ENCODE results near the gene CSKMT. TPM values are rescaled to one million over a fixed set of nuclear protein-coding genes. Genes with fewer than 3 reads are reported as not detected.
A peak's percentile ranks its signal among the peaks of the same experiment; 100 is the strongest.

Gene CSKMT
- total RNA-seq, 4 donors from 2014 or later: 0.83 to 13.5 (median 5.7) TPM

GRCh38 chr11:62705413-62705812 is 40.3 kb downstream of the CSKMT start:
- peak overlapping the region in 1 of 3 donors; percentile 64 for H3K4me3 ChIP-seq (replicated peaks in 1 of 3)
- WGBS, 2 donors: 32 to 40% methylated on average over 7 of the region's 7 CpGs
- TF ChIP-seq CTCF (IDR thresholded peaks at IDR 0.05): no peak
- TF ChIP-seq POLR2A (IDR thresholded peaks at IDR 0.05): no peak
- intact Hi-C loops (cut with DNase I): no loop called here
- no peaks in the 10 kb centered on the region for H3K27me3 ChIP-seq
- peaks cover 0 to under 1% of the 10 kb centered on the region in 2 donors for H3K36me3 ChIP-seq
- H3K4me1 ChIP-seq: peaks cover 20 to 29% of the 10 kb centered on the region in 2 donors
- DNase-seq: peak in 1 of 2 donors; percentile 19
- no peaks in the 10 kb centered on the region for H3K9me3 ChIP-seq
- H3K27ac ChIP-seq: peak overlapping the region in 2 of 3 donors; percentile 9 to 67

GRCh38 chr11:62705880-62706849 is 41.1 kb downstream of the CSKMT start:
- Histone ChIP-seq H3K4me3 (replicated peaks in 1 of 3) (peak overlapping the region; percentile 51 to 82 (median 64)), H3K9me3 (no peaks in the 10 kb centered on the region), H3K27ac (peak overlapping the region; percentile 57 to 67 (median 58)), H3K4me1 (peaks cover 20 to 30% of the 10 kb centered on the region in 2 donors), H3K36me3 (peaks cover 0 to 8% of the 10 kb centered on the region in 2 donors), H3K27me3 (no peaks in the 10 kb centered on the region)
- DNase-seq: peak; percentile 94 to 95
- intact Hi-C loops (cut with DNase I): no loop called here
- TF ChIP-seq POLR2A (IDR thresholded peaks at IDR 0.05) (peak in 1 of 2 donors; percentile 66), CTCF (IDR thresholded peaks at IDR 0.05) (no peak)
- 14 to 15% methylated on average over 14 to 30 of the region's 73 CpGs for WGBS, 2 donors

GRCh38 chr11:62706850-62707247 is 41.7 kb downstream of the CSKMT start:
- H3K27ac ChIP-seq: peak overlapping the region in 2 of 3 donors; percentile 58 to 67
- 86 to 87% methylated on average over 8 of the region's 8 CpGs for WGBS, 2 donors
- no peaks in the 10 kb centered on the region for H3K9me3 ChIP-seq
- intact Hi-C loops (cut with DNase I): no loop called here
- DNase-seq: peak in 1 of 2 donors; percentile 8
- H3K36me3 ChIP-seq: peaks cover 0 to 8% of the 10 kb centered on the region in 2 donors
- peak overlapping the region in 1 of 3 donors; percentile 64 for H3K4me3 ChIP-seq (replicated peaks in 1 of 3)
- H3K4me1 ChIP-seq: peaks cover 20 to 30% of the 10 kb centered on the region in 2 donors
- TF ChIP-seq POLR2A (IDR thresholded peaks at IDR 0.05): no peak
- no peak for TF ChIP-seq CTCF (IDR thresholded peaks at IDR 0.05)
- H3K27me3 ChIP-seq: no peaks in the 10 kb centered on the region

GRCh38 chr11:62707277-62707861 is 42.3 kb downstream of the CSKMT start, which contains the start of the genes BSCL2 and GNG3:
BSCL2 (minus strand) TSS chr11:62707424; CDS start chr11:62707195, 229 bp downstream.
GNG3 (plus strand) TSS chr11:62707676; CDS start chr11:62708296, 620 bp downstream.
- H3K27ac ChIP-seq: peak within 1 kb of the TSS; percentile 57 to 88 (median 84)
- H3K9me3 ChIP-seq: no peaks in the 10 kb centered on the region
- H3K4me1 ChIP-seq: peaks cover 20 to 30% of the 10 kb centered on the region in 2 donors
- H3K27me3 ChIP-seq: no peaks in the 10 kb centered on the region
- 83 to 94% methylated on average over 9 of the region's 10 CpGs for WGBS, 2 donors
- H3K36me3 ChIP-seq: peaks cover 0 to 11% of the 10 kb centered on the region in 2 donors
- intact Hi-C loops (cut with DNase I): no loop called here
- peak in 1 of 2 donors; percentile 6 for DNase-seq
- no peak for TF ChIP-seq CTCF (IDR thresholded peaks at IDR 0.05)
- no peak for TF ChIP-seq POLR2A (IDR thresholded peaks at IDR 0.05)
- peak within 1 kb of the TSS in 2 of 3 donors; percentile 15 to 64 for H3K4me3 ChIP-seq (replicated peaks in 1 of 3)
